Tongue (tissue), 2 donors: Measurements from ENCODE around the gene A3GALT2. TPM values are rescaled to one million over a fixed set of nuclear protein-coding genes. Genes with fewer than 3 reads are reported as not detected.
"Not testable (repeated sequence)": the region's sequence is repeated elsewhere in the genome, so short reads cannot be mapped to it uniquely, and the experiment has no call there.

Experiments
- DNase-seq: peaks from one replicate; pipeline ENCODE4 v3.0.0-alpha.2; 2015
- total RNA-seq: library from RNA; depleted of rRNA; stranded (reverse); fragments of >200 nt; gene quantifications from one replicate; pipeline ENCODE4 v1.2.3, GENCODE V29; 2014

Gene A3GALT2
- total RNA-seq, 1 donor from 2014 or later, result not detected

DNA sequence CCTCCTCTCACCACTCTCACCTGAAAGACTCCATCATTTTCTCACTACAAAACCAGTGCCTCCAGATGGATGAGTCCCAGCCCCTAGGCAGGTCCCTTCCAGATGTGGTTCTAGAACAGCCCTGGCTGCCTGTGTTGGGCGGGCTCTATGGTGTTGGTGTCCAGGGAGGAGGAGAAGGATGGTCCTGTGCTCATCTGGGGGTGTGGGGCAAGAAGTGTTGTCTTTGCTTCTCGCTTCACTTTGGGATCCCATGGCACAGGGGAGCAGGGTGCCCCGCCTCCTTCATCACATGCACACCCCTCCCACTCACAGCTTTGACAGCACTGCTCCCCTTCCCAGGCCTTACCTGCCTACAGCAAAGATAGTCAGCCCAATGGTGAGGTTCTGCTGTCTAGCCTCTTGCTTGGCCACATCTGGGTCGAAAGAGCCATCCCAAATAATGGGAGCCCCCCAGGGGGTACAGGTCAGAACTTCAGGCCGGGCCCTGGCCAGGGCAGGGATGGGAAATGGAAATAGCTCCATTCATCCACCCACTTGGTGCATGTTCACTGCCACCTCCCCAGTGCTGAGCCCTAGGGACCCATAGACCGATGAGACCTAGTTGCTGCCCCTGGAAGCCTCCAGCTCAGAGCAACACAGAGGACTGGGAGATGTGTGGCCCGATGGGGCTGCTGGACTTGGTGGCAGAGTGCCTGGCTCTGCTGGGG, 9.0 kb downstream of the A3GALT2 start:
- DNase-seq, result no peak

DNA sequence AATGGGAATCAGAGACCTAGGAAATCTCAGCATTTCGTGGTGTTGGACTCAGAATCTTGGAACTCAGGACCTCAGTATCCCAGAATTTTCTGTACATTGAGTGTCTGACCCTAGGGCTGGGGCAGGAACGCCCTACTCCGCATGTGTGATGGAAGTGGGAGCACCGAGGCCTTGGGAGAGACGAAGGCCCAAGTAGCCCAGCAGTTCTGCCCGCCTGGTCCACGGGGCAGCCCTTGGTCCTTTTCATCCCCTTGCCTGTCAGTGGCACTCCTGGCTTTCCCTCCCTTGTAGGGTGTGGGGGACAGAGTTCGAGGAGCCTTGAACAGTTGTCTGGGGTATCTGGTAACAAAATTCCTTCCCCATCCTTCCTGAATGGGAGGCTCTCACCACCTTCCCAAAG, 10.2 kb downstream of the A3GALT2 start:
- DNase-seq, result no peak

- not testable (repeated sequence) for DNase-seq
These were observed 11.5 kb downstream of the A3GALT2 start for GRCh38 chr1:33309351-33309750.

- DNase-seq, result no peak
These were observed 13.4 kb downstream of the A3GALT2 start for GRCh38 chr1:33307494-33307864.

DNA sequence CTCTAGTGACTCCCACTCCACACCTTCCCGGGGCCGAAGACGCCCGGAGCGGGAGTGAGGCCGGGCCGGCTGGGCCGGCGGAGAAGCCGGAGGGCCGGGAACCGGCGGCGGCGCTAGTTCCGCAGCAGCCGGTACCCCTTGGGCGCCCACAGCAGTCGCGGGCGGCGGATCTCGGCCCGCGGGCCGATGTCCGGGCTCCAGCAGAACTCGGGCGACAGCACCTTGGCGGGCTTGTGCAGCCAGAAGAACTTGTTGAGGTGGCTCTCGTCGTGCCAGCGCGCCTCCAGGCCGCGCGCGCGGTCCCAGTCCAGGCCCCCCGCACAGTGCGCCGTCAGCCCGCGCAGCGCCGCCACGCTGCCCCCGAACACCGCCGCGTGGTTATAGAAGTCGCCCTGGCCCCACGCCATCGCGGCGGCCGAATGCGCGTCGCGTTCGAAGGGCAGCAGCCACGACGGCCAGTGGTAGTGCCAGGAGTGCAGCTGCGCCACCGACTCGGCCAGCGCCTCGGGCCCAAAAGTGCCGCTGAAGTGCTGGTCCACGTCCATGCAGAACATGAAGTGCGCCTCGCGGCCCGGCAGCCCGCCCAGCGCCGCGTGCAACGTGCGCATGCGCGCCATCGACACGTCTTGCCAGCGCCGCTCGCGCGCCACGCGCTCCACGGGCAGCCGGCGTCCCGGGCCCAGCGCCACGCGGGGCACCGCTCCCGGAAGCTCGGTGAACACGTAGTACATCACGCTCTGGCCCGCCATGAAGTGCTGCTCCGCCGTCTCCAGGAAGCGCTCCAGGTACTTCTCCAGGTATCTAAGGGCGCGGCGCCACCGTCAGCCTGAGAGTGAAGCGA, 14.0 kb downstream of the A3GALT2 start:
- peak; percentile 65 for DNase-seq

DNA sequence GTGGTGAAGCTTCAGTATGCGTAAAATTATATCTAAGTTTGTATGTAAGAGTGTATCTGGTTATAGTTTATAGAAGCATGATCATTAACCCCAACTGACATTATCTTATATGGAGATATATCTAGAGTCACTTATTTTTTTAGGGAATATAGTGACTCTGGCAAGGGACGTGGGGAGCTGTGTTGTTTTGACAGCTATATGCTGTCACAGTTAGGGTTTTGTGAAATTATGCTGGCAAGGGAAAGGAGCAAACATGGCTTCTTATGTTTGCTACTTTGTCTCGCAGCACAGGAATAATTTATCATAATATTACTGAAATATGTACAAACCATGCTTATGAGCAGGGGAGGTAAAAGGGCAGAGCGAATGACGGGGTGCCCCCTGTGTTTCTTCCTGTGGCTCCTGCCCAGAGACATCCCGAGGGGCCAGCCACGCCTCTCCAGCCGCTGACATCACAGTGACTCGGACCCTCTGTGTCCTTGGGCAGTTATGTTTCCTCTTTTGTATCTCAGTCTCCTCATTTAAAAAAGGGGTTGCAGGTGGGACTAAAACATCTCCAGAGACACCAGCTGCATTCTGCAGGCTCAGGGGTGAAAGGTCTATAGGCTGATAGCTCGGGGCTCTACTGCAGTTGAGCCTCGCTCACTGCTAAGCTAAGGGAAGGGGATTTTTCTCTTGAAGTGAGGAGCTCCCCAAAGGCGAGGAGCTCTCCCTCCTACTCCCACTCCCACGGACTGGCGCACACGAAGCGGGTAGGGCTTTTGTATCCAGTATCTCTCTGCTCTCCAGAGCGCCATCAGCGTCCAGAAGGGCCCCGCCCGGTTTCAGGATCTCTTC, 14.9 kb downstream of the A3GALT2 start:
- no peak for DNase-seq

GRCh38 chr1:33305016-33305415, 15.9 kb downstream of the A3GALT2 start:
- no peak for DNase-seq

DNA sequence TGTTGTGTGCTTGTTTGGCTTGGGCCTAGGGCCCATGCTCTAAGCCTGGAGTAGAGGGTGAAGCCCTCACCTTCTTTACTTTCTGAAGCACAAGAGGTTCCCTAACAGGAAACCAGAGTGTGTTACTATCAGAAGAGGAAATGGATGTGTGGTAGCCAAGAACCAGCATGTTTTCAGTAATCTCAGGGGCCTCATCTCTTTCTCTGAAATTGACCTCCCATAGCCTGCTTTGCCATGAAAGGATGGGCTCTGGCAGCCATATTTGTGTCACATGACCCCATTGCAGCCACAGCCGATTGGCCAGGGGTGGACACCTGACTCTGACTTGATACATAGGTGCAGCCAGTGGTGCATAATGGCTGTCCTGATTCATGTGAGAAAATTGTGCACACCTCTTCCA, 18.6 kb downstream of the A3GALT2 start:
- no peak for DNase-seq

DNA sequence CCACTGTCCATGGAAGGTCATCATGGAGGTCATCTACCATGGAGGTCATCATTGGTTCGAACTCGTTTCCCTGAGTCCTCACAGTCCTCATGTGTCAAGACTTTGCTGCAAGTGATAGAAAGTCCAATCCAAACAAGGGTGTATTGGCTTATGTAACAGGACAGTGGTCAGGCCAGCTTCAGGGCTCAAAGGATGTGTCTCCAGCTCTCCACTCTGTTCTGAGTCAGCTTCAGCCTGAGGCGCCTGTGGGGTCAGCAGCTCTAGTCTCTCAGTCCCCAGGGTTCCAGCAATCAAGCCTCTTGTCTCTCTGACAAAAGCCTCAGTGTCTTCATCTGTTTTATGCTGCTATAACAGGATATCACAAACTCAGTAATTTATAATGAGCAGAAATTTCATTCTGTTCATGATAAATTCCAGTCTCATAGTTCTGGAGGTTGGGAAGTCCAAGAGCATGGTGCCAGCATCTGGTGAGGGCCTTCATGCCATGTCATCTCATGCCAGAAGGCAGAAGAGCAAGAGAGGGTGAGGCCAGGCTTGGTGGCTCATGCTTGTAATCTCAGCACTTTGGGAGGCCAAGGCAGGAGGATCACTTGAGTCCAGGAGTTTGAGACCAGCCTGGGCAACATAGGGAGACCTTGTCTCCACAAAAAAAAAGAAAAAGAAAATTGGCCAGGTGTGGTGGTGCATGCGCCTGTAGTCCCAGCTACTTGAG, 19.5 kb downstream of the A3GALT2 start:
- no peak for DNase-seq

DNA sequence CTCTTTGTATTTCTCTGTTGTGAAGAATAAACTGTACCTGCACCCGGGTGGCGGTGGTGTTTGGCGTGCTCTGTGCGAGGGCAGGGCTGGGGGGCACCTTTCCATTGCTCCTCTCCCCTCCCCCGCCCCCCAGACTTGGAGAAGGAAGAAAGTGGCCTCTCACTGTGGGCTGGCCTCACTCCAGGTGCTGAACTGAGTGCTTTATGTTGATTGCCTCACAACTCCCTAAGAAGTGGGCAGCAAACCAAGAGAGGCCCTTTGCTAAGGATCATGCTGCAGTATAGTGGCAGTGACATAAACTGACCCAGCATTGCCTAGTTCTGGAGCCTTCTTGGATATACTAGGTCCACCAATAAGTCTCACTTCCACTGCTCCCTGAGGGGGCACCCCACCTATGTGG, 20.2 kb downstream of the A3GALT2 start:
- DNase-seq, result peak; percentile 83

- DNase-seq, result no peak
These were observed 21.3 kb downstream of the A3GALT2 start for GRCh38 chr1:33299461-33300155.

- DNase-seq, result peak; percentile 75
These were observed 22.1 kb downstream of the A3GALT2 start for GRCh38 chr1:33298623-33299277.

GRCh38 chr1:33297911-33298622, 22.8 kb downstream of the A3GALT2 start:
- DNase-seq, result no peak

DNA sequence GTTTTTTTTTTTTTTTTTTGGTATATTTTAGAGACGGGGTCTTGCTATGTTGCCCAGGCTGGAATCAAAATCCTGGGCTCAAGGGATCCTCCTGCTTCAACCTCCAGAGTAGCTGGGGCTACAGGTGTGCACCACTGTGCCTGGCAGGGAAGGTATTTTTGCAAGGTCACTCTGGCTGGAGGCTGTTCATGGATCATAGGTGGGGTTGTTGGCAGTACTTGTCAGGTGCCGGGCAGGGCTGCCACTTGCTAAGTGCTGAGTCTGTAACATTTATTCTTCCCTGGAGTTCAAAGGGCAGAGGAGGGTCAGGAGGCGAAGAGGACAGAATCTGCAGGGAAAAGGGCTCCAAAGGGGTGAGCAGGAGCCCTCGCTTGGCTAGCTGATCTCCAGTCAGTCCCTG, 24.1 kb downstream of the A3GALT2 start:
- DNase-seq, result no peak

DNA sequence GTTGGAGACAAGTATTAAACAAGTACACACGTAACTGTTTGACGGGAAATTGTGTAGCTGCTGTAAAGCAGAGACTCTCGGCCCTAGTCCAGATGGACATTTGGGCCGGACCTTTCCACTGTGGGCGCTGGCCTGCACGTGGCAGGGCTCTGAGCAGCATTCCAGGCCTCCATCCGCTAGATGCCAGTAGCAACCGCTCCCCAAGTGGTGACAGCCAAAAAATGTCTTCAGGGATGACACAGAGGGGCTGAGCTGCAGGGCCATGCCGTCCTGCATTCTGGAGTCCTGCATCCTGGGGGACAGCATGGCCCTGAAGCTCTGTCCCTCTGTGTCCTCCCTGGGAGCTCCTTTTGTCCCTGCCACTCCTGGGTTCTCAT, 24.8 kb downstream of the A3GALT2 start:
- no peak for DNase-seq

DNA sequence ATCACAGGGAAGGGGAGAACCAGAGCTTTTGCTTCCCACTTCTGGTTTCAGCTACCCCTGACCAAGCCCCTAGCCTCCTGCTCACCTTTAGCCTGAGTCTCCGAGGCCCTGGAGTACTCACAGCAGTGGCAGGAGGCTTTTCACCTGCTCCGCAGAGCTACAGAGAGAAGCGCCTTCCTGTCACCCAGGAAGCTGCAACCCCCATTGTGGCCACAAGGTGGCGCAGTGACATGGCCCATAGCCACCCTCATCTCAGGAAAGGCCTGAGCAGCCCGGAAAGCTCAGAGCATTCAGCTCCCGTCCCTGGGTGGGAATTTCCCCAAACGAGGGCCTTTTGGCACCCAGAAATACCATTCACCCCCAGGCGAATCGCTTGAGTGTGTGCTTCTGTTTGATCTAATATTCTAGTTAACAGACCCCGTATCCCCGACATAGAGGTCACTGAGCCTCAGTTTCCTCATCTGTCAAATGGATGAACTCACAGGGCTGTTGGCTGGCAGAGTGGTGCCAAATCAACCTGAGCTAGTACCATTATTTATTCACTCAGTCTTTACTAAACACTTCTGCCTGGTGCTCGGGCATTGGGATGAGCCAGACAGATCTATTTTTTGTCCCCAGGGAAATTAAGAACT, 25.3 kb downstream of the A3GALT2 start:
- DNase-seq, result peak; percentile 93

- no peak for DNase-seq
These were observed 25.9 kb downstream of the A3GALT2 start for GRCh38 chr1:33295023-33295422.

DNA sequence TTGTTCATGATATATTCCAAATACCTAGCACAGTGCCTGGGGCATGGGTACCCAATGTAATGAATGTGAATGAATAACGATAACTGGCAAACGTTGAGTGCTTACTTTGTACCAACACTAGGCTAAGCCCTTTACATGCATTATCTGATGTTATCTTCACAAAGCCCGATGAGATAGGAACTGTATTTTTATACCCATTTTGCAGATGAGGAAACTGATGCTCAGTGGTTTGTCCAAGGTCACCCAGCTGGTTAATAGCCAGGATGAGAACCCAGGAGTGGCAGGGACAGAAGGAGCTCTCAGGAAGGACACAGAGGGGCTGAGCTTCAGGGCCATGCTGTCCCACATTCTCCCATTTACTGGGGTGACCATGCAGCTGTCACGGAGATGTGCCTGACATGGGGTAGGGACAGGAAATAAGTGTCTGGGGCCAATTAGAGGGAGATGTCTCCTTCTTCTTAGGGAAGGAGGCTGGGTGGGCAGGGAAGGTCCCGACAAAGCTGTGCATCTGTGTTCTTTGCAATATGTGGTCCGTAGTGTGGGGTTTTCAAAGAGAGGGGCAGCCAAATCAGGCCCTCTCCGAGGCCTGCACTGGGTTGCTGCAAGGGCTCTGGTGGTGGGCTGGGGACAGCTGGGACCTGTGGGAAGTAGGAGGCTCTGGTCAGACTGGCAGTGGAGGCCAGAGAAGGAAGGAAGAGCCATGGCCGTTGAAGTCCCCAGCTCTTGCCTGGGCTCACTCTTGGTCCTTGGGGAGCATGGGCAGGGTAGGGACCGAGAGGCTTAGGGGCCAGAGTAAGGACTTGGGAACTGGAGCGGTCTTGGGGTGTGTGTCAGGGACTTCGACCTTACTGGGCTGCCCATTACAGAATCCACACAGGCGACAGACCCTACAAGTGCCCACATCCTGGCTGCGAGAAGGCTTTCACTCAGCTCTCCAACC, 26.6 kb downstream of the A3GALT2 start:
- no peak for DNase-seq
